Lower leg skin (tissue), 3 donors: ENCODE results near the gene RBFOX2.

ENCODE experiments used
- POLR2A ChIP-seq, 2 donors: fragments of 450-650 bp; IDR thresholded peaks; one replicate each; pipeline ENCODE4 v1.6.1; 2016 to 2017; ENCODE audit warnings: antibody characterized with exemption in 2 of 2, mild to moderate bottlenecking in 1 of 2, moderate library complexity in 1 of 2
- TF ChIP-seq, protein P1 (sequence below), 3 donors: fragments of 450-650 bp; IDR thresholded peaks; one replicate each; pipeline ENCODE4 v1.5.1; 2016; ENCODE audit warnings: antibody characterized with exemption in 3 of 3, mild to moderate bottlenecking in 3 of 3, moderate library complexity in 2 of 3

- TF ChIP-seq POLR2A (IDR thresholded peaks at IDR 0.05), result no peak
- TF ChIP-seq, protein P1, sequence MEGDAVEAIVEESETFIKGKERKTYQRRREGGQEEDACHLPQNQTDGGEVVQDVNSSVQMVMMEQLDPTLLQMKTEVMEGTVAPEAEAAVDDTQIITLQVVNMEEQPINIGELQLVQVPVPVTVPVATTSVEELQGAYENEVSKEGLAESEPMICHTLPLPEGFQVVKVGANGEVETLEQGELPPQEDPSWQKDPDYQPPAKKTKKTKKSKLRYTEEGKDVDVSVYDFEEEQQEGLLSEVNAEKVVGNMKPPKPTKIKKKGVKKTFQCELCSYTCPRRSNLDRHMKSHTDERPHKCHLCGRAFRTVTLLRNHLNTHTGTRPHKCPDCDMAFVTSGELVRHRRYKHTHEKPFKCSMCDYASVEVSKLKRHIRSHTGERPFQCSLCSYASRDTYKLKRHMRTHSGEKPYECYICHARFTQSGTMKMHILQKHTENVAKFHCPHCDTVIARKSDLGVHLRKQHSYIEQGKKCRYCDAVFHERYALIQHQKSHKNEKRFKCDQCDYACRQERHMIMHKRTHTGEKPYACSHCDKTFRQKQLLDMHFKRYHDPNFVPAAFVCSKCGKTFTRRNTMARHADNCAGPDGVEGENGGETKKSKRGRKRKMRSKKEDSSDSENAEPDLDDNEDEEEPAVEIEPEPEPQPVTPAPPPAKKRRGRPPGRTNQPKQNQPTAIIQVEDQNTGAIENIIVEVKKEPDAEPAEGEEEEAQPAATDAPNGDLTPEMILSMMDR (IDR thresholded peaks at IDR 0.05), result no peak
Observed at GRCh38 chr22:35995348-35995747, 33.3 kb downstream of the RBFOX2 start.
